Kidney (tissue), 14 donors: Measurements from ENCODE around the gene SBNO2. TPM values are rescaled to one million over a fixed set of nuclear protein-coding genes. Genes with fewer than 3 reads are reported as not detected.

Source experiments
- DNase-seq, 5 donors: peaks; one replicate each; pipeline ENCODE4 v3.0.0-alpha.2; 2013 to 2020
- FAIRE-seq: peaks from 2 replicates; lab custom pipeline; 2012; peaks lifted over from hg19 to GRCh38; lab: Jason Lieb, UNC
- H3K27ac ChIP-seq, 2 donors: one replicate each; pipeline ENCODE4 v1.7.0; 2013; ENCODE audit warnings: low read depth in 2 of 2, low read length in 2 of 2, inconsistent platforms in 1 of 2
- H3K27me3 ChIP-seq: one replicate; pipeline ENCODE4 v1.7.1; 2013; ENCODE audit warnings: low read length, inconsistent platforms; ENCODE audit not compliant: control insufficient read depth, insufficient read depth
- H3K36me3 ChIP-seq, 3 donors: one replicate each; pipeline versions ENCODE4 v1.7.0 to v1.7.1; 2013; ENCODE audit warnings: low read length in 3 of 3, control low read depth in 1 of 3, inconsistent platforms in 1 of 3; ENCODE audit not compliant: insufficient read depth in 3 of 3, control insufficient read depth in 2 of 3
- H3K4me1 ChIP-seq, 3 donors: one replicate each; pipeline versions ENCODE4 v1.7.0 to v1.7.1; 2013; ENCODE audit warnings: low read length in 3 of 3, inconsistent platforms in 1 of 3, low read depth in 1 of 3; ENCODE audit not compliant: control insufficient read depth in 2 of 3, insufficient read depth in 2 of 3
- H3K4me3 ChIP-seq, 3 donors: one replicate each; pipeline versions ENCODE4 v1.7.0 to v1.8.1; 2013; ENCODE audit warnings: low read length in 3 of 3, control low read depth in 1 of 3, inconsistent platforms in 1 of 3
- H3K9ac ChIP-seq, 3 donors: one replicate each; pipeline versions ENCODE4 v1.7.0 to v1.7.1; 2013; ENCODE audit warnings: low read length in 3 of 3, control low read depth in 1 of 3, inconsistent platforms in 1 of 3
- H3K9me3 ChIP-seq, 3 donors: one replicate each; pipeline versions ENCODE4 v1.7.0 to v1.7.1; 2013; ENCODE audit warnings: low read length in 3 of 3, control low read depth in 1 of 3, inconsistent platforms in 1 of 3; ENCODE audit not compliant: control insufficient read depth in 2 of 3, insufficient read depth in 1 of 3
- CTCF ChIP-seq: IDR thresholded peaks from 3 replicates; pipeline ENCODE4 v1.5.1; 2012; ENCODE audit warnings: mild to moderate bottlenecking, moderate library complexity, borderline replicate concordance; ENCODE audit not compliant: insufficient read depth; ENCODE audit errors: extremely low read depth
- intact Hi-C: fragments of 100-400 bp; cut with DNase I; formaldehyde crosslinking; loops from one replicate; pipeline ENCODE4 v1.11.1; 2022
- polyA plus RNA-seq: library from polyadenylated mRNA; stranded (reverse); fragments of 350-450 nt; fragmentation: Illumina TruSeq; extraction: RNeasy Lipid Tissue Mini Kit (QIAGEN cat#74804); gene quantifications from one replicate; pipeline ENCODE4 v1.2.3, GENCODE V29; 2014; ENCODE audit warnings: low read depth, low replicate concordance; ENCODE audit not compliant: insufficient read depth
- total RNA-seq: library from RNA; stranded (reverse); fragmentation: NEBNext Ultra II Directional; extraction: Animal tissue kit (Norgen Biotek cat#: 25700); gene quantifications from one replicate; pipeline ENCODE4 v1.2.1, GENCODE V29; 2021
- donor health status: control.
- donor health status: control.
- donor health status: control.
- donor health status: control.
- donor health status: control.
- donor health status: DM: yes; HTN: yes; CAD: no.
- donor health status: Normal renal cell carcinoma (clear cell type).

Gene SBNO2
- total and polyA plus RNA-seq, 2 donors from 2014 or later, result 12.2 to 156 TPM

- Histone ChIP-seq H3K9ac (no peak overlapping the region), H3K4me1 (peaks cover 2 to 39% (median 22%) of the 10 kb centered on the region in 3 donors), H3K4me3 (no peak overlapping the region), H3K27me3 (no peaks in the 10 kb centered on the region), H3K27ac (peak overlapping the region; percentile 11 to 47), H3K9me3 (no peaks in the 10 kb centered on the region), H3K36me3 (no peaks in the 10 kb centered on the region)
- DNase-seq, result peak in 2 of 5 donors; percentile 55 to 82
- no peak for TF ChIP-seq CTCF
- no peak for FAIRE-seq
- intact Hi-C loops, result no loop called here
These were observed 9.2 kb downstream of the SBNO2 start for GRCh38 chr19:1164684-1165531.

- FAIRE-seq, result no peak
- H3K9ac ChIP-seq, result no peak overlapping the region
- H3K4me3 ChIP-seq, result no peak overlapping the region
- H3K36me3 ChIP-seq, result no peaks in the 10 kb centered on the region
- peak in 2 of 5 donors; percentile 57 to 78 for DNase-seq
- no peaks in the 10 kb centered on the region for H3K27me3 ChIP-seq
- no peaks in the 10 kb centered on the region for H3K9me3 ChIP-seq
- no peak for TF ChIP-seq CTCF
- intact Hi-C loops, result no loop called here
- H3K4me1 ChIP-seq, result peaks cover 2 to 33% (median 14%) of the 10 kb centered on the region in 3 donors
- no peak overlapping the region for H3K27ac ChIP-seq
These were observed 10.0 kb downstream of the SBNO2 start for GRCh38 chr19:1163934-1164683.

DNA sequence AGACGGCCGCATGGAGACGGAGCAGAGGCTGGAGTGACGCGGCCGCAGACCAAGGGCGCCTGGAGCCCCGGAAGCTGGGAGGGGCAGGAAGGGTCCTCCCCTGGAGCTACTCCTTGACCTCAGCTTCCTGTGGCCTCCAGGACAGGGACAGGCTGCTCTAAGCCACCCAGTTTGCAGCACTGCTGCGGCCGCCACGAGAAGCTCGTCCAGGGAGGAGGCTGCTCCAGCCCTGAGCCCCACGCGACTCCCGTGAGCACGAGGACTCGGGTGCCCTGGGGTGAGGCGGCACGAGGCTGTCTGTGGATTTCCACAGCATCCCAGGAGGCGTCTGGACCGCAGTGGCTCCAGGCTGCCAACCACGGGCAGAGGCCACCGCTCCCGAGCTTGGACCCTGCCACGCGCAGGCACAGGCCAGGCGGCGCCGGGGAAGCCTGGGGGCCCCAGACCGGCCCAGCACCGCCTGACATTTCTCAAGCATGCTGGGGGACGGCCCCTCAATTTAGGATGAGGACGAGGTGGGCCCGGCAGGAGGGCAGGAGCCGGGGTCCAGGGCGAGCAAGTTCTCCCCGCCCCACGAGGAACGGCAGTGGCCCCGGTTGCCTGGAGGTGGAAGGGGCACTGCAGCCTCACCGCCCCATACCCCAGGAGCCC is 10.7 kb downstream of the SBNO2 start:
- DNase-seq (peak in 2 of 5 donors; percentile 37 to 88), FAIRE-seq (no peak)
- no peaks in the 10 kb centered on the region for H3K9me3 ChIP-seq
- H3K4me1 ChIP-seq, result peaks cover 2 to 31% (median 13%) of the 10 kb centered on the region in 3 donors
- no peak overlapping the region for H3K4me3 ChIP-seq
- intact Hi-C loops, result no loop called here
- H3K27me3 ChIP-seq, result no peaks in the 10 kb centered on the region
- H3K9ac ChIP-seq, result no peak overlapping the region
- H3K27ac ChIP-seq, result peak overlapping the region; percentile 47 to 51
- TF ChIP-seq CTCF, result no peak
- no peaks in the 10 kb centered on the region for H3K36me3 ChIP-seq
